Measurements from ENCODE around the gene TUFT1.

The TUFT1 gene

DNA sequence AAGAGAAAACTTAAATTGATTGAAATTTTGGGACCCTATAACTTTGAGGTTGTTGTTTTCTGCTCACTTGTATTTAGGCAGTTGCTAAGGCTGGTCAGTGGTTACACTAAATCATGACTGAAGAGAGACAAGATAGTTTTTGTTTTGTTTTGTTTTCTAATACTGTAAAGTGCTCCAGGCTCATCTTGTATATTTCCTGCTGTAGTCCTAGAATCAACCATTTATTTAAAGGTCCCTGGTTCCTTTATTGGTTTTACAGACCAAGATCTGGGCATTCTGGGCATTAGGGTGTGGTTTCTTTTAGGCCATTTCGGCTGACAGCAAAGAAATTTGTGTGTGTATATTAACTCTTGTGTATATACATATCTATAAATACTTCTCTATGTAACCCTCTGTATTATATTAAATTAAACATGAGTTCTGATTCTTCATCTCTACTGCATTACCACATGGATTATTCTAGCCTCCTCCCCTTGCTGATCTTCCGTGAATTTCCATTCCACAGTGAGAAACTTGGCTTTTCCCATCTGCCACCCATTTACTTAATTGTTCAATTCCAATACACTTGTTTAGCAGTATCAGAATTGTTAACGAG is 86.7 kb downstream of the TUFT1 start:
- no peak for DNase-seq (ENCODE audit: low read depth)
- no peak overlapping the region for H3K4me3 ChIP-seq (ENCODE audit: low read depth, low read length)
- TF ChIP-seq, protein P1, sequence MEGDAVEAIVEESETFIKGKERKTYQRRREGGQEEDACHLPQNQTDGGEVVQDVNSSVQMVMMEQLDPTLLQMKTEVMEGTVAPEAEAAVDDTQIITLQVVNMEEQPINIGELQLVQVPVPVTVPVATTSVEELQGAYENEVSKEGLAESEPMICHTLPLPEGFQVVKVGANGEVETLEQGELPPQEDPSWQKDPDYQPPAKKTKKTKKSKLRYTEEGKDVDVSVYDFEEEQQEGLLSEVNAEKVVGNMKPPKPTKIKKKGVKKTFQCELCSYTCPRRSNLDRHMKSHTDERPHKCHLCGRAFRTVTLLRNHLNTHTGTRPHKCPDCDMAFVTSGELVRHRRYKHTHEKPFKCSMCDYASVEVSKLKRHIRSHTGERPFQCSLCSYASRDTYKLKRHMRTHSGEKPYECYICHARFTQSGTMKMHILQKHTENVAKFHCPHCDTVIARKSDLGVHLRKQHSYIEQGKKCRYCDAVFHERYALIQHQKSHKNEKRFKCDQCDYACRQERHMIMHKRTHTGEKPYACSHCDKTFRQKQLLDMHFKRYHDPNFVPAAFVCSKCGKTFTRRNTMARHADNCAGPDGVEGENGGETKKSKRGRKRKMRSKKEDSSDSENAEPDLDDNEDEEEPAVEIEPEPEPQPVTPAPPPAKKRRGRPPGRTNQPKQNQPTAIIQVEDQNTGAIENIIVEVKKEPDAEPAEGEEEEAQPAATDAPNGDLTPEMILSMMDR (IDR thresholded peaks at IDR 0.05; ENCODE audit: control insufficient read depth, extremely low read depth, insufficient read depth), result no peak

DNA sequence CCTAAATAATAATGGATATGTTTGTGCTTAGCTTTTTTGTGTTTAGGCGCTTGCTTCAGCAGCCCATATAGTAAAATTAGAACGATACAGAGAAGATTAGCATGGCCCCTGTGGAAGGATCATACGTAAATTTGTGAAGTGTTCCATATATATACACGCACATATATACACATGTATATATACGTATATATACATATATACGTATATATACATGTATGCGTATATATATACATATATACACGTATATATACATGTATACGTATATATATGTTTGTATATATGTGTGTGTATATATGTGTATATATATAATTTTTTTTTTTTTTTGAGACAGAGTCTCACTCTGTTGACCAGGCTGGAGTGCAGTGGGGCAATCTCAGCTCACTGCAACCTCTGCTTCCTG is 89.2 kb downstream of the TUFT1 start:
- TF ChIP-seq, protein P1 (IDR thresholded peaks at IDR 0.05; ENCODE audit: control insufficient read depth, extremely low read depth, insufficient read depth), result no peak
- DNase-seq (ENCODE audit: low read depth), result no peak
- H3K4me3 ChIP-seq (ENCODE audit: low read depth, low read length), result no peak overlapping the region
